ENCODE measurements around the gene DEPDC5. TPM values are rescaled to one million over a fixed set of nuclear protein-coding genes. Genes with fewer than 3 reads are reported as not detected.

The DEPDC5 gene
- total RNA-seq, 1 experiment from 2014 or later = 40.2 TPM

GRCh38 chr22:31922534-31922933, 168.7 kb downstream of the DEPDC5 start:
- H3K27ac ChIP-seq (ENCODE audit: low read length) = no peak overlapping the region
- H3K27me3 ChIP-seq (ENCODE audit: low read length) = no peaks in the 10 kb centered on the region
- no peaks in the 10 kb centered on the region for H4K20me1 ChIP-seq (ENCODE audit: insufficient read depth, low read depth, low read length)
- H3K4me2 ChIP-seq (ENCODE audit: low read depth, low read length, poor library complexity, severe bottlenecking) = no peak overlapping the region
- no peak for DNase-seq
- no peaks in the 10 kb centered on the region for H3K36me3 ChIP-seq (ENCODE audit: insufficient read depth, low read length)
- no peak overlapping the region for H3K4me3 ChIP-seq (ENCODE audit: low read length)
- H2AFZ ChIP-seq (ENCODE audit: low read length) = no peak overlapping the region
- no peaks in the 10 kb centered on the region for H3K79me2 ChIP-seq (ENCODE audit: low read length)
- H3K9me2 ChIP-seq (replicated peaks; ENCODE audit: insufficient read depth, low read length) = no peaks in the 10 kb centered on the region
- no peaks in the 10 kb centered on the region for H3K9me3 ChIP-seq (ENCODE audit: low read length)
- H3K4me1 ChIP-seq (ENCODE audit: low read length) = peaks cover 16% of the 10 kb centered on the region
- no peak overlapping the region for H3K9ac ChIP-seq (ENCODE audit: low read length)

GRCh38 chr22:31923136-31923535, 169.3 kb downstream of the DEPDC5 start:
- H3K27me3 ChIP-seq (ENCODE audit: low read length) = no peaks in the 10 kb centered on the region
- H3K9me2 ChIP-seq (replicated peaks; ENCODE audit: insufficient read depth, low read length) = no peaks in the 10 kb centered on the region
- H2AFZ ChIP-seq (ENCODE audit: low read length) = no peak overlapping the region
- no peaks in the 10 kb centered on the region for H3K9me3 ChIP-seq (ENCODE audit: low read length)
- no peaks in the 10 kb centered on the region for H4K20me1 ChIP-seq (ENCODE audit: insufficient read depth, low read depth, low read length)
- H3K79me2 ChIP-seq (ENCODE audit: low read length) = no peaks in the 10 kb centered on the region
- no peak overlapping the region for H3K9ac ChIP-seq (ENCODE audit: low read length)
- no peak for DNase-seq
- peaks cover 16% of the 10 kb centered on the region for H3K4me1 ChIP-seq (ENCODE audit: low read length)
- H3K4me2 ChIP-seq (ENCODE audit: low read depth, low read length, poor library complexity, severe bottlenecking) = no peak overlapping the region
- H3K27ac ChIP-seq (ENCODE audit: low read length) = no peak overlapping the region
- H3K4me3 ChIP-seq (ENCODE audit: low read length) = no peak overlapping the region
- no peaks in the 10 kb centered on the region for H3K36me3 ChIP-seq (ENCODE audit: insufficient read depth, low read length)

- Histone ChIP-seq H3K27ac (ENCODE audit: low read length) (no peak overlapping the region), H3K4me3 (ENCODE audit: low read length) (no peak overlapping the region), H3K36me3 (ENCODE audit: insufficient read depth, low read length) (no peaks in the 10 kb centered on the region), H3K79me2 (ENCODE audit: low read length) (no peaks in the 10 kb centered on the region), H4K20me1 (ENCODE audit: insufficient read depth, low read depth, low read length) (no peaks in the 10 kb centered on the region), H2AFZ (ENCODE audit: low read length) (no peak overlapping the region), H3K27me3 (ENCODE audit: low read length) (no peaks in the 10 kb centered on the region), H3K9me2 (replicated peaks; ENCODE audit: insufficient read depth, low read length) (no peaks in the 10 kb centered on the region), H3K4me2 (ENCODE audit: low read depth, low read length, poor library complexity, severe bottlenecking) (no peak overlapping the region), H3K9ac (ENCODE audit: low read length) (no peak overlapping the region), H3K9me3 (ENCODE audit: low read length) (no peaks in the 10 kb centered on the region), H3K4me1 (ENCODE audit: low read length) (peaks cover 16% of the 10 kb centered on the region)
- DNase-seq = no peak
Measured at GRCh38 chr22:31923747-31924146, 169.9 kb downstream of the DEPDC5 start.

GRCh38 chr22:31925056-31925455, 171.2 kb downstream of the DEPDC5 start:
- Histone ChIP-seq H3K9me2 (replicated peaks; ENCODE audit: insufficient read depth, low read length) (no peaks in the 10 kb centered on the region), H3K4me2 (ENCODE audit: low read depth, low read length, poor library complexity, severe bottlenecking) (no peak overlapping the region), H3K79me2 (ENCODE audit: low read length) (no peaks in the 10 kb centered on the region), H3K4me3 (ENCODE audit: low read length) (no peak overlapping the region), H4K20me1 (ENCODE audit: insufficient read depth, low read depth, low read length) (no peaks in the 10 kb centered on the region), H2AFZ (ENCODE audit: low read length) (no peak overlapping the region), H3K9ac (ENCODE audit: low read length) (no peak overlapping the region), H3K36me3 (ENCODE audit: insufficient read depth, low read length) (no peaks in the 10 kb centered on the region), H3K4me1 (ENCODE audit: low read length) (peaks cover 16% of the 10 kb centered on the region), H3K9me3 (ENCODE audit: low read length) (no peaks in the 10 kb centered on the region), H3K27ac (ENCODE audit: low read length) (no peak overlapping the region), H3K27me3 (ENCODE audit: low read length) (no peaks in the 10 kb centered on the region)
- no peak for DNase-seq

GRCh38 chr22:31926024-31926423, 172.2 kb downstream of the DEPDC5 start:
- no peak overlapping the region for H3K4me3 ChIP-seq (ENCODE audit: low read length)
- no peak overlapping the region for H2AFZ ChIP-seq (ENCODE audit: low read length)
- no peaks in the 10 kb centered on the region for H4K20me1 ChIP-seq (ENCODE audit: insufficient read depth, low read depth, low read length)
- no peaks in the 10 kb centered on the region for H3K36me3 ChIP-seq (ENCODE audit: insufficient read depth, low read length)
- no peak overlapping the region for H3K27ac ChIP-seq (ENCODE audit: low read length)
- no peak overlapping the region for H3K9ac ChIP-seq (ENCODE audit: low read length)
- H3K9me3 ChIP-seq (ENCODE audit: low read length) = no peaks in the 10 kb centered on the region
- peaks cover 16% of the 10 kb centered on the region for H3K4me1 ChIP-seq (ENCODE audit: low read length)
- no peak for DNase-seq
- no peaks in the 10 kb centered on the region for H3K79me2 ChIP-seq (ENCODE audit: low read length)
- no peak overlapping the region for H3K4me2 ChIP-seq (ENCODE audit: low read depth, low read length, poor library complexity, severe bottlenecking)
- no peaks in the 10 kb centered on the region for H3K9me2 ChIP-seq (replicated peaks; ENCODE audit: insufficient read depth, low read length)
- no peaks in the 10 kb centered on the region for H3K27me3 ChIP-seq (ENCODE audit: low read length)

- Histone ChIP-seq H3K4me2 (ENCODE audit: low read depth, low read length, poor library complexity, severe bottlenecking) (peak overlapping the region; percentile 40), H3K36me3 (ENCODE audit: insufficient read depth, low read length) (no peaks in the 10 kb centered on the region), H2AFZ (ENCODE audit: low read length) (no peak overlapping the region), H3K4me1 (ENCODE audit: low read length) (peaks cover 16% of the 10 kb centered on the region), H3K9me2 (replicated peaks; ENCODE audit: insufficient read depth, low read length) (no peaks in the 10 kb centered on the region), H3K27ac (ENCODE audit: low read length) (no peak overlapping the region), H3K27me3 (ENCODE audit: low read length) (no peaks in the 10 kb centered on the region), H3K9ac (ENCODE audit: low read length) (peak overlapping the region; percentile 23; the same call in 1 of the 2 replicates), H3K4me3 (ENCODE audit: low read length) (peak overlapping the region; percentile 16; the same call in 1 of the 2 replicates), H4K20me1 (ENCODE audit: insufficient read depth, low read depth, low read length) (no peaks in the 10 kb centered on the region), H3K9me3 (ENCODE audit: low read length) (no peaks in the 10 kb centered on the region), H3K79me2 (ENCODE audit: low read length) (no peaks in the 10 kb centered on the region)
- peak; percentile 82 for DNase-seq
Measured at GRCh38 chr22:31926969-31927368, 173.2 kb downstream of the DEPDC5 start.

GRCh38 chr22:31927562-31927961, 173.7 kb downstream of the DEPDC5 start:
- Histone ChIP-seq H3K4me3 (ENCODE audit: low read length) (0 out of 2 replicates have a peak overlapping the region, but pooled peaks have one; percentile 16), H4K20me1 (ENCODE audit: insufficient read depth, low read depth, low read length) (no peaks in the 10 kb centered on the region), H3K4me1 (ENCODE audit: low read length) (peaks cover 16% of the 10 kb centered on the region), H2AFZ (ENCODE audit: low read length) (no peak overlapping the region), H3K36me3 (ENCODE audit: insufficient read depth, low read length) (no peaks in the 10 kb centered on the region), H3K9me3 (ENCODE audit: low read length) (no peaks in the 10 kb centered on the region), H3K9ac (ENCODE audit: low read length) (no peak overlapping the region), H3K27ac (ENCODE audit: low read length) (no peak overlapping the region), H3K4me2 (ENCODE audit: low read depth, low read length, poor library complexity, severe bottlenecking) (peak overlapping the region; percentile 40), H3K27me3 (ENCODE audit: low read length) (no peaks in the 10 kb centered on the region), H3K9me2 (replicated peaks; ENCODE audit: insufficient read depth, low read length) (no peaks in the 10 kb centered on the region), H3K79me2 (ENCODE audit: low read length) (no peaks in the 10 kb centered on the region)
- no peak for DNase-seq

GRCh38 chr22:31929167-31929930, 175.5 kb downstream of the DEPDC5 start:
- Histone ChIP-seq H3K27ac (ENCODE audit: low read length) (no peak overlapping the region), H2AFZ (ENCODE audit: low read length) (no peak overlapping the region), H3K9me3 (ENCODE audit: low read length) (no peaks in the 10 kb centered on the region), H3K79me2 (ENCODE audit: low read length) (no peaks in the 10 kb centered on the region), H3K4me1 (ENCODE audit: low read length) (peaks cover 16% of the 10 kb centered on the region), H3K9ac (ENCODE audit: low read length) (no peak overlapping the region), H3K36me3 (ENCODE audit: insufficient read depth, low read length) (no peaks in the 10 kb centered on the region), H3K4me2 (ENCODE audit: low read depth, low read length, poor library complexity, severe bottlenecking) (no peak overlapping the region), H3K27me3 (ENCODE audit: low read length) (no peaks in the 10 kb centered on the region), H3K9me2 (replicated peaks; ENCODE audit: insufficient read depth, low read length) (no peaks in the 10 kb centered on the region), H3K4me3 (ENCODE audit: low read length) (no peak overlapping the region), H4K20me1 (ENCODE audit: insufficient read depth, low read depth, low read length) (no peaks in the 10 kb centered on the region)
- no peak for DNase-seq
